ENCODE results near the gene CCDC102A.
A peak's percentile ranks its signal among the peaks of the same experiment; 100 is the strongest.

The CCDC102A gene

DNA sequence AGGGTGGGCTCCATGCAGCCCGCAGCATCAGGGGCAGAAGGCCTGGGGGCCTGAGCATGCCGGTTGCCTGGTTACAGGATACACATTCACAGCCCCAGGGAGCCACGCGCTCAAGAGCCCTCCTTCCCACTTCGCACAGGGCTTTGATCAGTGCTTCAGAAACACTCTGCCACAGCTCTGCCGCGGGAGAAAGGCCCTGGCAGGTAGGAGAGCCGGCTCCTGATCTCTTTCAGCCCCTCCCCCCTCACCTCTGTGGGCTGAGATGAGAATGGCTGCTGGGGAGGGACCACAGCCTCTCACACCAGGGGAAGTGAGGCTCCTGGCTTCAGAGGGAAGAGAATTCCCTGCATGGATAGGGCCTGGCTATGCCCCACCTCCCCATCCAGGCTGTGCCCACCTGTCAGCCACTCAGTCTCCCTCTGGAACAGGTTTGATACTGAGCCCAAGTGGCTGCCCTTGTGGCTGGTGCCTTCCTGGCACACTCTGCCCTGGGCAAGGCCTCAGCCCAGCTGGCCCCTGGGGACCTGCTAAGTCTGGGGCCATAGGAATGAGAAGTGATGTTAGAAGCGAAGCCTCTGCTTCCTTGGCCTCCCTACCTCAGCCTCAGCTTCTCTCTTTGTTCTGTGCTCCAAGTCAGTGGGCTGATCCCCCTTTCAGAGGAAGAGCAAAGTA lies 58.7 kb downstream of the CCDC102A start:
- DNase-seq (ENCODE audit: low spot score): no peak

DNA sequence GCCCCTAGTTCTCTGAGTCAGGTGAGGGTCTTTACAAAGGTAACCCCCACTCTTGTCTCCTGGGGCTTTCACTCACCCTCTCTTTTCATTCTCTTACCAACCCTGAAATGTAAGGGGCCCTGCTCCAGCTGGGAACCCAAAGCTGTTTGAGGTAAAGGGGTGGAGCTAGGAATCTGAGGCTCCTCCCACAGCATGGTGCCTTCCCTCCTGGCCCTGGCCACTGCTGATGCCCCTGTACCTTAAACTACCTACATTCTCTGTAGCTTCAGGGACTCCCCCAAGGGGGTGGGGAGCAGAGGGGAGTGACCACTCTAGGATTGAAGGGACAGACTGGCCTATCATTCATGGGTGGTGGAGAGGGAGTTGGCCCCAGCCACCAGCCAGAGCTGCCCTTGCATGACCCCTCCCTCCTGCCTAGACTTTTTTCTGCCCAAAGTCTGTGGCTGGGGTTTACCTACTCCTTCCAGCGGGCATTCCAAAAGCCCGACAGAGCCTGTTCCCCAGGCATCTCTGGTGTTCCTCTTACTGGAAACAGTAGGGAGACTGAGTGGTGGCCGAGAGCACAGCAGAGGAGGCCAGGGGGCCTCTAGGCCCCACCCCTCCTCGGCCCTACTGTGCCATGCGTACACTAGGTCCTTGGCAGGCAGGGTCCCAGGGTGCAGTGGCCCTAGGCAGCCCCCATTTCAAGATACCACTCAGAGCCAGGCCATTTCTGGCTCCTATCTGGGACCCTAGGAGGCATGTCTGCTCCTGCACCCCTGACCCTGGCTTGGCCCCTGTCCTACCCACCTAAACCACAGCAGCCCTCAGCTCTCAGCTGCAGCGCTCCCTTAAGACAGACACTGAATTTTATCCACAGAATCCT lies 59.6 kb downstream of the CCDC102A start:
- no peak for DNase-seq (ENCODE audit: low spot score)

DNA sequence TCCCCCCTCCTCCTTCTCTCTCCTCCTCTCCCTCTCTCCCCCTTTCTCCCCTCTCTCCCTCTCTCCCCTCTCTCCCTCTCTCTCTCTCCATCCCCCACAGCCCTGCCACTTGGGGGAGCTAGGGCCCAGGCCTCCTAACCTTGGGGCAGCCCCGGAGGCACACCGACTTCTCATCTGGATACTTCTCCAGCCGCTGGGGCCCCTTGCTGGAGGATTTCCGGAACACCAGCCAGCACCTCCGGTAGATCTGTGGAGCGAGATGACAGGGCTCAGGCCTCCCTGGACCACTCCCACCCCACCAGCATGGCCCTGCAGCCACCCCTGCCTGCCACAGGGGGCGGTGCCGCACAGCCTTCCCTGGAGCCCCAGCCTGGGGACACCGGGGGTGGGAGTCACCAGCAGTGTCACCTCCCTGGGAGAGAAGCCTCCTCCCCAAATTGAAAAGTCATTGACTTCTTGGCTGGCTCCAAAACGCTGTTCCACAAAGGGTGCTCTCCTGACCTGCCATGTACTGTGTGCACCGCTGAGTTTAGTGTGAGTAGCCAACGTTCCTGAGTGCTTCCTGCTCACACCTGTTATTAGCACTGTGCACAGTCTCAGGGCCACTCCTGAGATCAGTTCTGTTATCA lies 60.5 kb downstream of the CCDC102A start:
- no peak for DNase-seq (ENCODE audit: low spot score)

DNA sequence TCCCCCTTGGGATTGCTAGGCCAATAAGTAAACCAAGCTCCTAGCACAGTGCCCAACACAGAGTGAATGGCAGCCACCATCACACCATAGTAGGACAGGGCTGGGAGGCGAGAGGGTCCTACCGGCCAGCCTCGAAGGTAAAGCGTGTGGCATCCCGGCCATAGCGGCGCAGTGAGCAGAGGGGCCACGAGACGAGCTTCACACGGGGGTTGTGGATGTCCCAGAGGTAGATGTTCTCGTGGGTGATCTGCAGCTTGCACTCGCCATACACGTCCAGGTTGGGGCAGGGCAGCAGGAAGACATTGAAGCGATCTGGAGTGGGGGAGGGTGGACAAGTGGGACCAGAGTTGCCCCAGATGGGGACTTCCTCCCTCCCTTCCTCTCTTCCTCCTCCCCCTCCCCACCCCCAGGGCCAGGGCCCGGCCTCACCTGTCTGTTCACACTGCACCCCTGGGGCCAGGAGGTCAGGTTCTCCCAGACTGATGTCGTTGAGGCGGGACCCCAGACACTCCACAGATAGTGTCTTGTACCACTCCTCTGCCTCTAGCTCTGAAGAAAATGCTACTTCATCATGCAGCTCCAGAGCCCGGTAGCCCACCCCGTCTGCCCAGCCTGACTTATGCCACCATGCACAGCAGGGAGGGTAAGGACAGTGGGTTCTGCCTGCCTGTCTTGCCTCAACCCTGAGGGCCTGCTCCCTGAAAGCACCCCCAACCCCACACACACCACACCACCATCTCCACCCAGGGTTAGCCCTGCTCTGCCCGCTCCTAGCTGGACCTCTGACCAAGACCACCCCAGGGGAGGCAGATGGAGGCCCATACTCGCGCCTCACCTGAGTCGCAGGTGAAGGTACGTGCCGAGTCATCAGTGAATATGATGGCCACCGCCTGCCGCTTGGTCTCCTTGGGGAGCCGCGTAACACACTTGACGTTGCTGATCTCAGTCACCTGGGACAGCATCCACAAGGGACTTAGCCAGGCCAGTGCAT lies 61.4 kb downstream of the CCDC102A start:
- no peak for DNase-seq (ENCODE audit: low spot score)

DNA sequence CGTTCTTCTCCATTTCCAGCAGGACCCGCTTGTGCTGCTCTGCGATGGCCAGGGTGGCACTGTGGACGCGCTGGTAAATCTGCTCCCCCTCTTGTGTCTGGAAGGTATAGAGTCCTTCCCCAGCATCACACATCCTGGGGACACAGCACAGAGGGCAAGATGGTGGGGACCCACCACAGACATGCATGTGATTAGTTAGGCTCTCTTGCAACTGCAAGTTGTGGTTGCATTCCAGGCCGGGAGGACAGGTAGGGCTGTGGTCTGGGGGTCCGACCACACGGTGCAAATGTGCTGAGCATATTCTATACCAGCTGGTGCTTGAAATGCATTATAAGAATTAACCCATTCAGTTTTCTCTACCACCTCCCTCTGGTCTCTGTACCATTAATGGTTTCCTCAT lies 62.5 kb downstream of the CCDC102A start:
- DNase-seq (ENCODE audit: low spot score): no peak

DNA sequence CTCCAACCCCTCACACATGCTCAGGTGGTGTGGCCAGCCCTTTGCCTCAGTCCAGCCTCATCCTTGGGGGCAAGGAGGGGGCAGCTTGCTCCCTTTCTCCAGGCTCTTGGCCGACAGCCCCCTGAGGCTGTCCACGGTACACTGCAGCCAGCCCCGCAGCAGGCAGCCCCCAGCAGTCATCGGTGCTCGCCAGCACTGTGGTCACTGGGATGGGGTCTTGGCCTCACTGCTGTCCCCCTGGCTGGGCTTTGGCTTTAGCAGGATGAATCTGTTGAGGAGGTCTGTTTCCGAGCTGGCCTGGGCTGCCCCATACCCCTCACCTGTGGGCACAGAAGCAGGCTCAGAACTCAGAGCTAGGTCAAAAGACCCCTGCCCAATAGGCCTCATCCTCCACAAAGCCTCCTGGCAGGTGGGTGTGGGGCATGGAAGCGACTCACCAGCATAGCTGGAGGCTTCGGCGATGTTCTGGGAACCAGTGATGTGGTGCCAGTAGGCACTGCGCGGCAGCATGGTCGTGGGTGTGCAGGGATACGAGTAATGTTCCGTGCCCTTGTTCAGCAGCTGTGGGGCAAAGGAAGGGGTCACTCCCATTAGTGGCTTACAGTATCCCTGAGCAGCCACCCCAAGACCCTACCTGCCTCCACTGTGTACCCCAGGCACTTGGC lies 63.1 kb downstream of the CCDC102A start:
- DNase-seq (ENCODE audit: low spot score): no peak

DNA sequence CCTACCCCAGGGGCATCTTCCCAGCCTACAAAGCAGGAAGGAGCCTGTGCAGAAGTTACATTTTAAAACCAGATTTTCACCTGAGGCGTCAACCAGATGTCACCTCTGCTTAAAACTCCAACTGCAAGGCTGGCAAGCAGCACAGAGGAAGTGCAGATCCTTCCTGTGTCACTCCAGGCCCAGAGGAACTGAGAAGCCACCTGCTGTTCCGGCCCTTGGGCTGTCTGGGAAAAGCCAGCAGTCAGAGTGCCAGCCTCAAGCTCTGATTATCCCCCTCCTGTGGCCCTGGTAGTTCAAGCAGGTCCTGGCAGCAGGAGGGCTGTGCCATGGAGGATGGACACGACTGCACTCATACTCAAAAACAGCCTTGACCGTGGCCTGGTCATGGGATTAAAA lies 63.7 kb downstream of the CCDC102A start:
- DNase-seq (ENCODE audit: low spot score): no peak

DNA sequence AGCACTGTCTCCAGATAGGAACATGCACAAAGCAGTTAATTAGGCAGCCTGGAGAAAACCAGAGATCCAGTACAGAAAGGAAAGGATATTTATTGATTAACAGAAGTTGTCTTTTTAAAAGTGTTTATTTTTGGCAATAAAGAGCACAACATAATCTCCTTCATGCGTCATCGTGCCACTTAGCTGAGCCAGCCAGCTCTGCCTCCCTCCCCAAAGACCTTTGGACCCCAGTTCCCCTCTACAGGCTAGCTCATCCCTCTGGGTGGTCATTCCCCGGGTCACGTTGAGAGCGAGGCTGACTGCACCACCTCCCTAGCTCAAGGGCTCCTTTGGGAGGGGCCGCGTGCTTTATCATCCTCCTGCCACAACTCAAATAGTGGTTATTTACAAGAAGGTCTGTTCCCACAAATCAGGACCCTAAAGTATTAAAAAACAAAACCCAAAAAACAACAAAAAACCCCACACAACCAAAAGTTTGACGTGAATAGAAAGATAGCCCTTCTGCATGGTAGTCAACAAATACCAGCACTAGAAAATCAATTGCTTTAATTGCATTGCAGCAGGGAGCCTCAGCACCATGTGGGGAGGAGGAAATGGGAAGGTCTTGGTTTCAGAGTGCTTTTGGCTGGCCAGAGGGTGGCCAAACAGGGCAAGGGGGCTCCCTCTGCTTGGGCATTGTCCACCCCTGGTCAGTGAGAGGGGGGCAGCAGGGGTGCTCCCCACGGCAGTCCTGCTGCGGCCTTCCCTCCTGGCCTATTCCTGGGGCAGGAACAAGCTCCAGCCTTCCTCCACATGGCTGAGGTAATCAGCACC lies 64.3 kb downstream of the CCDC102A start:
- no peak for DNase-seq (ENCODE audit: low spot score)

DNA sequence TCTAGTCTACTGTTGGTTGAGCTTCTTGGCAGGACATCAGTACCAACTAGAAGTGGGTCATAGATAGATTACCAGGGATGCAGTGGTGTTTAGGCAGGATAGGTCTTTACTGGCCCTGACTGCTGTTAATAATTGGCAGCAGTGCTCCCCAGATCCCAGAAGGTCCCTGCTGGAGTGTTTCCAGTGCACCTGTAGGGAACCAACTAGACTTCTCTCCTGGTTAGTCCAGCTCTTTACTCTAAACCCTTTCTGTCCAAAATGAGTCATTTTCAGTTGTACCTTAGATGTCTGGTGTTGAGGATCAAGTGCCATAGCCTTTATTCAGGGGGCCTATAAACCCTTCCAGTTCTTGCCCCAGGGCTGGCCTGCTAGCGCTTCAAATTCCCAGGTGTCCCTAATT lies 65.2 kb downstream of the CCDC102A start:
- DNase-seq (ENCODE audit: low spot score): no peak

DNA sequence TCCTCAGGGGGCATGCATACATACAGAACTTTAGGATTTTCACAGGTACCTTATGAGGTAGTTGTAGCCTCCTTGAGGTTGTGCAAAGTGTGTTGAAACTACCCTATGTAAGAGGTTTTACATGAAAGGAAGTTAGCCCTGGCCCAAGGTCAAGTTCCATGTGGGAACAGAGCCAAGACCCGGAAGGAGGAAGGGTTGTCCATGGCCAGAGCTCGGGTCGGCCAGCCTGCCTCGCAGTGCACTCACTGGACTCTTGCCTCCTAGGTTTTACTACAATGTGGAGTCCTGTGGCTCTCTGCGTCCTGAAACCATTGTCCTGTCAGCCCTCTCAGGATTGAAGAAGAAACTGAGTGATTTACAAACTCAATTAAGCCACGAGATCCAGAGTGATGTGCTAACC lies 65.7 kb downstream of the CCDC102A start:
- no peak for DNase-seq (ENCODE audit: low spot score)

DNA sequence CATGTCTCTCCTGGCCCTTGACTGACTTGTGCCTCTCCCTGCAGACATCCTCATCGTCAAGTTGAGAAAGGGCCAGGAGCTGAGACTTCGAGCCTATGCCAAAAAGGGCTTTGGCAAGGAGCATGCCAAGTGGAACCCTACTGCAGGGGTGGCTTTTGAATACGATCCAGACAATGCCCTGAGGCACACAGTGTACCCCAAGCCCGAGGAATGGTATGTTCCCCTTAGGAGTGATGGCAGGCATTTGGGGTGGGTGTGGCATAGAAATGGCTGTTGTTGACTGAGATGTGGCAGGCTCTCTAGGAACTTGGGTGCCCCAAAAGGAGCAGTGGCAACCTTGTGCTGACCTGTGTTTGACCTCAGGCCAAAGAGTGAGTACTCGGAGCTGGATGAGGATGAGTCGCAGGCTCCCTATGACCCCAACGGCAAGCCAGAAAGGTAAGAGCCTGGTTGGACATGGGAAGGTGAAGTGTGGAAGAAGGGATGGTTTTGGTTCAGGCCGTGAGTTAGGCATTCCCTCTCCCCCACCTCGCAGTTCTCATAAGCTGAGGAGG lies 66.4 kb downstream of the CCDC102A start:
- no peak for DNase-seq (ENCODE audit: low spot score)

DNA sequence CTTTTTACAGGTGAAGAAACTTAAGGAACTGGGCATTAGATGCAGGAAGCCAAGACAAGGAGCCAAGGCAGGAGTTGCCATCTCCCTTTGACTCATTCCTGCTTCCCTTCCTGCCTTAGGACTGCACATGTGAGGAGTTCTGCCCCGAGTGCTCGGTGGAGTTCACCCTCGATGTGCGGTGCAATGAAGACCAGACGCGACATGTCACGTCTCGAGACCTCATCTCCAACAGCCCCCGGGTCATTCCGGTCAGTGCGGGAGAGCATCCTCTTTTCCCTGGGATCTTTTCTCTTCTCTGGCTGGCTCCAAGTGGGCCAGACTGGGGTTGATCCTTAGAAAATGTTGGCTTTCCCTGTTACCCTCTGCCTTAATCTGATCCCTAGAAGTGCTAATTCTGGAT lies 67.3 kb downstream of the CCDC102A start:
- no peak for DNase-seq (ENCODE audit: low spot score)

DNA sequence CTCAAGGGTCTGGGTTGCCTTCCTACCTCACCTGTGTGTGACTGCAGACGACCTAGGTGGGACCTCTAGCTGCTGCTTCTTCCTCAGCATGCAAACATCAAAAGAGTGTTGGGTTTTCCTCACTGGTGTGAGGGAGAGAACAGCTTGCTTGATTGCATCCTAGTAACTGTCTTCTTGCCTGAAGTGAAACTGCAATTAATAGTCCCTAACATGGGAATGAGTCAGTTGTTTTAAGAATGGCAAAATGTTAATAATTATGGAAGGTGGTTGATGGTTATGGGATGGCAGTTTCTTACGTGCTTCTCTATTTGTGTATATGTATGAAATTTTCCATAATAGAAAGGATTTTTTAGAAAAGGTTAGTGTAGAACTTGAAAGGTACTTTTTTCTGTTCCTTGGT lies 68.0 kb downstream of the CCDC102A start:
- no peak for DNase-seq (ENCODE audit: low spot score)

DNA sequence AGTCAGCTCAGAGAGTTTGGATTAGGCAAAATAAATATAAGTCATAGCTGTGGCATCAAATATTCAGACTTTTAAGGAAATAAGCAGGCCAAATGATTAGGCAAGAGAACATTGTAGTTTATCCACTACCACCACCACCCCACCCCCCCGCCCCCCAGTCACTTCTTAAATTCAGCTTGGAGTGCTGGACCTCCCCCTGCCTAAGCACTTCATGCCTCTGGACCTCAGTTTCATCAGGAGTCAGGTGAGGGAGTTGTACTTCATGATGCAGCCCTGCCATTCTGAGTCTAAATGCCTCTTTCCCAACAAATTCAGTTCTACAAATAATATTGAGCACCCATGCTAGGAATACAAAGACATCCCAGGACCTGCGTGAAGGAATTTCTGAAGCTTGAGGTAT lies 71.8 kb downstream of the CCDC102A start:
- no peak for DNase-seq (ENCODE audit: low spot score)

DNA sequence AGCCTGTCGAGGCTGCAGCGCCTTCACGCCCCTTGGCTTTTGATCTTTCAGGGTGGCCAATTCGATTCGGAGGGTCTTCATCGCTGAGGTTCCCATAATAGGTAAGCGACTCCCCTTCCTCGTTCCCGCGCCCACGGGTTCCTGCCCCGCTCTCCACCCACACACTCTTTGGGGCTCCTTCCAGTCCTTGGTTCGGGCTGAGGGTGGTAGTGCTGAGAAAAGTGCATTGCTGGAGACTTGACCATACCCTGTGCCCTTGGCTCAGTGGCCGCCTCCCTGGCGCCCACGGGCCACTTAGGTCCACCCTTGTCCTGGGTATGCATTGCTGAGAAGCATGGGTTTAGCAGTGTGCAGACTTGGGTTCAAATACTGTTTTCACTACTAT lies 73.4 kb downstream of the CCDC102A start:
- no peak for DNase-seq (ENCODE audit: low spot score)

DNA sequence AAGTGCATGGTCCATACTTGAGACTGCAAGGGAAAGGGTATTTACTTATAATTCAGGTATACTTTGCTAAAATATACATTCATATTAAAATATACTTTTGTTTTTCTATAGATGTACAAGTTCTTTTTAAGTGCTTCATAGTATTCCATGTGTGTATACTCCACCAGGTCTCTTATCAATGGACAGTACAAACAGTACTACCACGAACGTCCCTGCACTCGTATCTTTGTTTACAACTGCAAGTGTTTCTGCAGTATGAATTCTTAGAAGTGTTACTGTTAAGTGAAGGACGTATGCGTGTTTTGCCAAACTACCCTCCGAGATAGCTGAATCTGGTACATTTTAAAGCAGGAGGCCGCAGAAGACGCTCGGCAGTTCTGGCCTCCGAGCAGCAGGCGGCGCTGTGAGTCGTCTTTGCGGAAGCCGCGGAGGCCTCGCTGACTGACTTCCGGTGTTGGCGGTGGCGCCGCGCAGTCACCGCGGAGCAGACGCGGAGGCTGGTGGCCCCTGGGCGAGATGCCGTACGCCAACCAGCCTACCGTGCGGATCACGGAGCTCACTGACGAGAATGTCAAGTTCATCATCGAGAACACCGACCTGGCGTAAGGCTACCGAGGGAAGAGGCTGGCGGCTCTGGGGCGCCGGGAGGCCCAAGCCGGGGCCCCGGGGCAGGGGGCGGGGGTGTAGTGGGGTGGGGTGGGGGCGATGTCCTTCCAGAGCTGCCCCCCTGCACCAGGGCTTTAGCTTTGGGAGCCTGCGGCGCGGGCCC lies 74.0 kb downstream of the CCDC102A start, which contains the start of gene POLR2C:
TSS of gene POLR2C (plus strand) at position 471 of the 769 bp plus-strand sequence. CDS start at position 517, 46 bp downstream.
- DNase-seq (ENCODE audit: low spot score): peak; percentile 70
